GM19328 (cell line): Measurements from ENCODE around the gene RAD23B.
A peak's percentile ranks its signal among the peaks of the same experiment; 100 is the strongest.

Experiments used
- ATAC-seq: cut with Tn5 transposase; IDR thresholded peaks from one replicate; pipeline ENCODE4 v1.9.1; 2021; ENCODE audit warnings: mild to moderate bottlenecking, moderate library complexity; ENCODE audit not compliant: unreplicated experiment

Gene RAD23B

GRCh38 chr9:107268560-107268959 lies 14.5 kb upstream of the RAD23B start:
- no peak for ATAC-seq

- no peak for ATAC-seq
These were observed 13.8 kb upstream of the RAD23B start for GRCh38 chr9:107269254-107269653.

- no peak for ATAC-seq
These were observed 13.4 kb upstream of the RAD23B start for GRCh38 chr9:107269681-107270080.

- ATAC-seq = no peak
These were observed 13.0 kb upstream of the RAD23B start for GRCh38 chr9:107270082-107270481.

GRCh38 chr9:107270580-107270979 lies 12.5 kb upstream of the RAD23B start:
- ATAC-seq = no peak

GRCh38 chr9:107273634-107274033 lies 9.4 kb upstream of the RAD23B start:
- no peak for ATAC-seq

- no peak for ATAC-seq
These were observed 9.0 kb upstream of the RAD23B start for GRCh38 chr9:107274096-107274495.

GRCh38 chr9:107274953-107275422 lies 8.1 kb upstream of the RAD23B start:
- no peak for ATAC-seq

- ATAC-seq = no peak
These were observed 7.5 kb upstream of the RAD23B start for GRCh38 chr9:107275530-107275929.

- no peak for ATAC-seq
These were observed 5.9 kb upstream of the RAD23B start for GRCh38 chr9:107276966-107277710.

- ATAC-seq = no peak
These were observed 5.3 kb upstream of the RAD23B start for GRCh38 chr9:107277801-107278200.

- no peak for ATAC-seq
These were observed 4.0 kb upstream of the RAD23B start for GRCh38 chr9:107279086-107279485.

- no peak for ATAC-seq
These were observed 2.5 kb upstream of the RAD23B start for GRCh38 chr9:107280543-107280942.

- no peak for ATAC-seq
These were observed 1.9 kb upstream of the RAD23B start for GRCh38 chr9:107281184-107281583.

- peak; percentile 1 for ATAC-seq
These were observed 984 bp upstream of the RAD23B start for GRCh38 chr9:107281922-107282667.

- ATAC-seq = peak; percentile 37
These were observed 841 bp downstream of the RAD23B start for GRCh38 chr9:107283623-107284616.

GRCh38 chr9:107284636-107285035 lies 1.6 kb downstream of the RAD23B start:
- ATAC-seq = no peak

- no peak for ATAC-seq
These were observed 2.2 kb downstream of the RAD23B start for GRCh38 chr9:107285286-107285685.

GRCh38 chr9:107286057-107286456 lies 3.0 kb downstream of the RAD23B start:
- no peak for ATAC-seq

GRCh38 chr9:107288701-107289100 lies 5.6 kb downstream of the RAD23B start:
- ATAC-seq = no peak

GRCh38 chr9:107290619-107291018 lies 7.5 kb downstream of the RAD23B start:
- ATAC-seq = no peak
